NCI-H1092 (cell line): Measurements from ENCODE around the gene LIF.
"Not testable (repeated sequence)": the region's sequence is repeated elsewhere in the genome, so short reads cannot be mapped to it uniquely, and the experiment has no call there.

Source experiments
- DNase-seq: peaks from one replicate; lab custom pipeline; 2025; lab: John Stamatoyannopoulos, UW

Gene LIF

DNA sequence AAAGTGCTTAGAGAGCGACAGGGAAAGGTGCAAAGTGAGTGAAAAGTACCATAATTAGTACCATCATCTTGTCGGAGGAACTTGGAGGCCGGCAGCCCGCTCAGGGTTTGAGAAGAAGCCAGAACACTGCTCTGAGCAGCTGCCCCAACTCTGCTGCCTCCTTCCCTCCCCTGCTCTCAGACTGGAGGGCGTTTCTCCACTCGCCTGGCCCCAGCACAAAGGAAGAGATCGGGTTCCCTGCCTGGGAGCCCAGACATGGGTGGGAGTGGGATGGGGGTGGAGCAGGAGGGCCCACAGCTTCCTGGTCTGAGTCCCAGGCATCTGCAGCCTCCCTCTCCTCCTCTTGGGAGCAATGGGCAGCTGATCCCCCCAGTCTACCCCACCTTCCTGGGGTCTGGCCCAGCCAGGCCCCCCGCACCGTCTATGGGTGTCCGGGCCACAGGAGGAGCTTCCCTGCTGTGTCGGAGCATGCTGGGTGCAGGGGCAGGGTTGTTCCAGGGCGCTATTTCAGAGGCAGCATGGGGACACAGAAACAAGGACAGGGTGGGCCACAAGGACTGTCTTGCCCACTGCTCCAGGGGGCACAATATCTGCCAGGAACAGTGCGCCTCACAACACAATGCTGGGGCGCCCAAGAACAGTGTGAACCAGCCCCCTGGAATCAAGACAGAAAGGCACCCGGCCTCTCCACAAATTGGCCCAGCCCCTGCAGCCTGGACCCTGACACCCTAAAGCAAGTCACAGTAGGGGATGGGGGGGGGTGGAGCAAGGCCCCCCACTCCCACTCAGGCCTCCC is 4.8 kb downstream of the LIF start:
- DNase-seq: no peak

DNA sequence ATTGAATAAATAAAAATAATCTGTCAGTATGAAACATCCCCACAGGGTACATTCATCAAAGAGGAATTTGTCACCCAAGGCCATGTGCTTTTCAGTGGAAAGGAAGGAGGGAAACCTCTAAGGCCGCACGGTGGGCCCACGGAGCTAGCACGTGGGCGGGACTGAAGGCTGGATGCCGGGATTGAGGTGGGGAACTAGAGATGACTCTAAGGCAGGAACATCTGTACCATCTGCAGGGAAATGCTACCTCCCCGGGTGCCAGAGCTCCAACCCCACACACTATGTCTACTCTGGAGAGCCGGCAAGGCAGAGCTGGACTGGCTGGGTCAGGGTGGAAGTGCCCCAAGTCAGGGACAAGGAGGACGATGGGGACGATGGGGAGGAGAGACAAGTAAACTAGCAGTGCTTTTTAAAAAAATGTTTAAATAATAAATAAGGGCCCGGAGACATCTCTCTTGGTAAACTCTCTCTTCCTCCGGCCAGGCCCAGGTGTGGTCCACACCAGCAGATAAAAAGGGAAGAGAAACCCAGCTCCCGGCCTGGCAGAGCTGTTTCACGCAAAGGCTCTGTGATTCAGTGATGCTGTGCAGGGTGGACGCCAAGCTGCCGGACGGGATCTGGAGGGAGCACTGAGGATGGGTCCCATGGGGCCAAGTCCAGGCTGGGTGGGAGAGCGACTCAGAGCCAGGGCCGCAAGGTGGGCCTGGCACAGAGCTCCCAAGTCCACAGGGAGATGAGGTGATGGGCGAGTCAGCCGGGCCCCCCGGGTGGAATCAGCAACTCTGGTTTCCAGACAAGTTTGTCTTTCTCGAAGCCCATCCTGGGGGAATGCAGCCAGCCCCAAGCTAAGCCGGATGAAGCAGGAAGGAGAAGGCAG is 5.8 kb downstream of the LIF start:
- DNase-seq: no peak

DNA sequence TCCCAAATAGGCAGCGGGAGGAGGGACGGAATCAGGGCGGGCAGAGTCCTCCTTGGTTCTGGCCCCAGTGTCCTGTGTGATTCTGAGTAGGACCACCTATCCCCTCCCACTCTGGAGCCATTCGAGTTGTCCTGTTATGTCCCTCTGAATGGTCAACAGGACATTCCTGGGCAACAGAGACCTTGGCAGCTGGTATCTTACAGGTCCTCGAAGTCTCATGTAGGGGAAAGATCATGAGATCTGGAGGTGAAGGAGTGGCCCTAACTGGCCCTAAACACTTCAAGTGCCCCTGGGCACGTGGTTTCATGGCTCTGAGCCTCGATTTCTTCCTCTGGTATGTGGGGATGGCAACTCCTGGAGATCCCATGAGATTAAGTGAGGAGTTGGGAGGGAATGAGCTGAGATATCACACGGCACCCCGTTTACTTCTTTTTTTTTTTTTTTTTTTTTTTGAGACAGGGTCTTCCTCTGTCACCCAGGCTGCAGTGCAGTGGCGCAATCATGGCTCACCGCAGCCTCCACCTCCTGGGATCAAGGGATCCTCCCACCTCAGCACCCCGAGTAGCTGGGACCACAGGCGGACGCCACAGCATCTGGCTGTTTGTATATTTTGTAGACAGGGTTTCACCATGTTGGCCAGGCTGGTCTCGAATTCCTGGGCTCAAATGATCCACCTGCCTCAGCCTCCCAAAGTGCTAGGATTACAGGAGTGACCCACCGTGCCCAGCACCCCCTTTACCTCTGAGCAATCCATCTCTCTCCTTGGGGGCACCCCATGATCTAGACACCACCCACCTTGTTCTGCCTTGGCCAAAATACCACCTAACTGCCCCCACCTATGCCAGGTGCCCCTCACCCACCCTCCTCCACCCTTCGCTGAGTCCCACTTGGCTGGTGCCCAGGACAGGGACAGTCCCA is 6.8 kb downstream of the LIF start:
- no peak for DNase-seq

DNA sequence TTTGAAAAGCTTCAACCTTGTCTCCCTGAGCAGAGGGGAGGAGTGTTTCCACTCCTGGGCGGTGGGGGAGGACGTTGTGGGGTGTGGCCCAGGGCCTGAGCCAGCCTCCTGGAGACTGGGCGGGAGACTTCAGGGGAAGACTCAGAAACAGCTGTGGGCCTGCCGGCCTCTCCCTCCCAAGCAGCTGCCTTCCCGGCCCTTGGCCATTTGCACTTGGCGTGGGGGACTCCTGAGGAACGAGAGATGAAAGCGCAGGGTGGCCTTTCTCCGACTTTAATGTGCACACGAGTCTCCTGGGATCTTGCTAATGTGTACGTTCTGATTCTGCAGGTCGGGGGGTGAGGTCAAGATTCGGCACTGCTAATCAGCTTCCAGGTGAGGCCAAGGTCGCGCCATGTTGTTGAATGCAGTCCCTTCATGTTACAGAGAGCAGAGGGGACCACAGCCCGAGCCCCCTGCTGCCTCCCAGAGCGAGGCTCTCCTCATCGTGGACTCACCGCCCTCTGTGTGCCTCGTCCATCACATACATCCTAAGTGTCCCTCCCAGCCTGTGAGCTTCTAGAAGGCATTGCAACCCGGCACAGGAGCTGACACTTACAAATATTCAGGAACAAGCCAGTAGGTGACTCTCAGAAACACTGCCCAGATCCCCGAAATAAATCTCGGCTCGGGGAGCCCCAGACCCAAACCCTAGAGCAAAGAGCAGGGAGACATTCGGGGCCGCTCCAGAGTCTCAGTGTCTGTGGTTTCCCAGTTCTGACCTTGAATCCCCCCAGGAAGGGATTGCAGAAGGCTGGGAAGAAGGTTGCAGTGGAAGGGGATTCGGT is 7.7 kb downstream of the LIF start:
- no peak for DNase-seq

DNA sequence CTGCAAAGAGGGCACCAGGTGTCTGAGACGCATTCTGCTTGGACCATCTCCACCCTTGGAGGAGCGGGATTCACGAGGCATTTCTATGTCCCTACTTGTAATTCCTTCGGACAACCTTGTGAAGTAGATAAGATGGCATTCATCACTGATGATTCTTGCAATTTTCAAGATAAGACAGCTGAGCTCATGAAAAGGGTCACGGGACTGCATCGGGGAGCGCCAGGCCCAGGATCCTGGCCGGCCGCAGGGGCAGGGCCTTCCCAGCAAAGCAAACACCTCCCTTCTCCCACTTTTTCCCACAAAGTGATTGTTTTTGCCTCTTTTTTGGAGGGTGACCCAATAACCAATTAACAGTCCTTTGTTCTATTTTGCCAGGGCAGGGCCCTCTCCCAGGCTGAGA is 8.4 kb downstream of the LIF start:
- DNase-seq: no peak

DNA sequence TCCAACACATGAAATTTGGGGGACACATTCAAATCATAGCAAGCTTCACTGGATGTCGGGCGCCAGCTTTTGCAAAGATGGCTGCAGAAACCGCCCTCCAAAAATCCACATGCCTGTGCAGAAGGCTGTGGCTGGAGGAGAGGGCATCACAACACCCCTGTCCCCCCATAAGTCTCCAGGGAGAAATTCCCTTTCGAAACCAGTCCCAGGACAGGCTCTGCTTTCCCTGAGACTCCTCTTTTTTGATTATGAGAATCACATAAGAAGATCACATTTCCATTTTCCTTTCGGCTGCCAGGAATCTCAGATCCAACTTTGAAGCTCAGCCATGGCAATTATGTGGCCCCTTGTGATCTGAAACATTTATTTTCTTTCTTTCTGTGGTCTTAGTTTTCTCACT is 9.7 kb downstream of the LIF start:
- no peak for DNase-seq

DNA sequence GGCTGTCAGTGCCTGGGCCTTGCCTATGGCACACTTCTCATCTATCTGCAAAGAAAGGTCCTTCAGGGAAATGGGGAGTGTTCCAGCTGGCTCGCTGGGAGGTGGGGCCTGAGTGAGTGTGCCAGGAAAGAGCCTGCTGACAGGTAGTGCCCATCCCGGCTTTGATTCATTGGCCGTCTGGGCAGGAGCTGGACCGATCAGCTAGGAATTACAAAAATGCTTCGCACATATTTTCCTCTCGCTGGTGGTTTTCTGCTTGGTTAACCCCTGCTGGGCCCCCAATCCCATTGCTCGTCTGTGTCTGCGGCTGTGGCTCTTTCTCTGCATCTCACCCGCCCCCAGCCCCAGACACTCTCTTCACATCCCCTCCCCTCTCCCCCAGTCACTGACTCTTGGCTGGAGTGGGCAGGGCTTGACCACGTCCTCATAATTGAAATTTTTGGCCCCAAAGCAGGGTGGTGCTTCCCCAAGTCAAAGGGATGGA is 10.8 kb downstream of the LIF start:
- DNase-seq: no peak

DNA sequence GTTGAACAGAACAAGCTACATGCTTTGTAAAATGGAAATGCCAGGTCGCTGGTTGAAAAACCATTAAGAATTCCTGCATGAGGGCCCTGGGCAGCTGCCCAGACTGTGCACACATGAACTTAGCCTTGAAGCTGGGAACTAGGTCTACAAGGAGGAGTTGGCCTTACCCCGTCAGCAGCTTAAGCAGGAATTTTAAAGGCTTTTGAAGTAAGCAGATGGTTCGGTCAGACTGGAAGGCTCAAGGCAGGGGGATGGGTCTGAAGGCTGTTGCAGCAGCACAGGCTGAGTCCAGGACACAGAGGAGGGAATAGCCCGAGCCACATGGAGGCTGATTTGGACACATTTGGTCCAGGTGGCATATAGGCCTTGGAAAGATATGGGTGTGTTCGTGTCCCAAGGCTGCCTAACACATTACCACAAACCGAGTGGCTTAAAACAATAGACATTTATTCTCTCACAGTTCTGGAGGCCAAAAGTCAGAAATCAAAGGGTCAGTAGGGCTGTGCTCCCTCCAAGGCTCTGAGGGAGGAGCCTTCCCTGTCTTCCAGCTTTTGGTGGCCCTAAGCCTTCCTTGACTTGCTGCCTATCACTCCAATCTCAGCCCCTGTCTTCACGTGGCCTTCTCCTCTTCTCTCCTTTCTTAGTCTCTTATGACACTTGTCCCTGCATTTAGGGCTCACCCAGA is 11.6 kb downstream of the LIF start:
- no peak for DNase-seq

DNA sequence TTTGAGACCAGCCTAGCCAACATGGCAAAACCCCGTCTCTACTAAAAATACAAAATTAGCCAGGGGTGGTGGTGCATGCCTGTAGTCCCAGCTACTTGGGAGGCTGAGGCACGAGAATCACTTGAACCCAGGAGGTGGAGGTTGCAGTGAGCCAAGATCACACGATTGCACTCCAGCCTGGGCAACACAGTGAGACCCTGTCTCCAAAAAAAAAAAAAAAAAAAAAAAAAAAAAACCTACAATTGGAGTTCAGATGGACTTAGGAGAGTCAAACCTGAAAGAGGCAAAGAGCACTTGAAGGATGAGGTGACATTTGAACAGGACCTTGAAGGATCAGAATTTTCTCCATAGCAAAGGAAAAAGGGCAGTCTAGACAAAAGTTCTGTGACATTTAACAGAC is 12.2 kb downstream of the LIF start:
- DNase-seq: not testable (repeated sequence)

DNA sequence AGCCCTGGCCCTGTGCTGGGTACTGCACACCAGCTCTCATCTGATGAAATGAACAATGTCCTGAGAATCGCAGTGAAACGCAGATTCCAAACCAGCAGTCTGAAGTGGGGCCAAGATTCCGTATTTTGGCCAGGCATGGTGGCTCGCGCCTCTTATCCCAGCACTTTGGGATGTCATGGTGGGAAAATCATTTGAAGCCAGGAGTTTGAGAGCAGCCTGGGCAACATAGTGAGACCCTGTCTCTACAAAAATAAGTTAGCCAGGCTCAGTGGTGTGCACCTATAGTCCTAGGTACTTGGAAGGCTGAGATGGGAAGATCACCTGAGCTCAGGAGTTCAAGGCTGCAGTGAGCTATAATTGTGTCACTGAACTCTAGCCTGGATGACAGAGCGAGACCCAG is 13.0 kb downstream of the LIF start:
- no peak for DNase-seq

DNA sequence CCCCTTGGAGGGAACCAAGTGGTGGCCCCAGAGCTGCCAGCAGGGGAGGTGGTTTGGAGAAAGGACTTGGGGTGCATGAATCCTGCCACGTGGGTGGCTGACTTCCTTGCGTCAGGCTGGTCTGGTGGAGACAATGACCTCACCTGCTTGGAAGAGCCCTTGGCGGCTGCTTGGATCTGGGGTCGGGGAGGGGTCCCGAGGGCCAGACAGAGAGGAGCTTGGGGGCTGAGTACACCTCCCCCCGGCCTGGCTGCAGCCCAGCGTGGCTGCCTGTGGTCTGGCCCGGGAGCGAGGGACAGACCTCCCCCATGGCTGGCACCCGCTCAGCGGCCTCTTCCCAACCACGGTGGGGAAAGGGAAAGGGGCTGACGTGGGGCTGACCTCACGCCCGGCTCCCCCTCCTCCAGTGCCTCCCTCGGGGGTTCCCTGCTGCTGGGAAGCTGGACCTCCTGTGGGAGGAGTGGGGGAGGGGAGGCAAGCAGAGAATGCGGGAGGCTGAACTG is 13.8 kb downstream of the LIF start:
- DNase-seq: no peak

DNA sequence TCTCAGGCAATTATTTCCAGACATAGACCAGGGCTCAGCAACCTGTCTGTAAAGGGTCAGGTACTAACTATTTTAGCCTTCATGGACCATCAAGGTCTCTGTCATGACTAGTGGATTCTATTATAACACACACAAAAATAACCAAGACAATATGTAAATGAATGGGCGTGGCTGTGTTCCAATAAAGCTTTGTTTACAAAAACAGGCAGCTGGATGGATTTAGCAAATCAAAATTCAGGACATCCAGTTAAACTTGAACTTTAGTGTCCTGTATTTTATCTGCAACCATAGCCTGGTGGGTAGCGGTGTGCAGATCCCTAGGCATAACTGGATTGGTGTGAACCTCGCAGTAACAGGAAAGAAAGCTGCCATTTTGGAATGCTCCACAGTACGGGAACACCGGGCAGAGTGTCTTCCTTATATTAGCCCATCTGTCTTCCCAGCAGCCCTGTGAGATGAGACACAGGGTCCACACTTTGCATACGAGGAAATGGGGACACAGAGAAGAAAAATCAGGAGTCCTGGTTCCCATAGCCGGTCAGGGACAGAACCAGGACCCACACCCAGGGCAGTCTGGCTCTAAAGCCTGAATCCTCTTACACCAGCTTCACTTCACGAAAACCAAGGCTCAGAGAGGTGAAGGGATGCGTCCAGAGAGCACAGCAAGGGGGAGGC is 15.6 kb downstream of the LIF start:
- DNase-seq: no peak

DNA sequence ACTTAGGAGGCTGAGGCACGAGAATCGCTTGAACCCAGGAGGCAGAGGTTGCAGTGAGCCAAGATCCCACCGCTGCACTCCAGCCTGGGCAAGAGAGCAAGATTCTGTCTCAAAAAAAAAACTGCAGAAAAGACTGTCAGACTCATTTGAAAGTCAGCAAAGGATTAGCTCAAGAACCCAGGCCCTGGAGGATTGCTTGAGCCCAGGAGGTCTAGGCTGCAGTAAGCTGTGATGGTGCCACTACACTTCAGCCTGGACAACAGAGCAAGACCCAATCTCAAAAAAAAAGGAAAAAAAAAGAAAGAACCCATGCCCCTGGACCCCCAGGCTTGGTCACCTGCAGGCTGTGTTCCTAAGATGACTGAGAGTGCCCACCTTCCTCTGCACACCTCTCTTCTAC is 16.2 kb downstream of the LIF start:
- no peak for DNase-seq

DNA sequence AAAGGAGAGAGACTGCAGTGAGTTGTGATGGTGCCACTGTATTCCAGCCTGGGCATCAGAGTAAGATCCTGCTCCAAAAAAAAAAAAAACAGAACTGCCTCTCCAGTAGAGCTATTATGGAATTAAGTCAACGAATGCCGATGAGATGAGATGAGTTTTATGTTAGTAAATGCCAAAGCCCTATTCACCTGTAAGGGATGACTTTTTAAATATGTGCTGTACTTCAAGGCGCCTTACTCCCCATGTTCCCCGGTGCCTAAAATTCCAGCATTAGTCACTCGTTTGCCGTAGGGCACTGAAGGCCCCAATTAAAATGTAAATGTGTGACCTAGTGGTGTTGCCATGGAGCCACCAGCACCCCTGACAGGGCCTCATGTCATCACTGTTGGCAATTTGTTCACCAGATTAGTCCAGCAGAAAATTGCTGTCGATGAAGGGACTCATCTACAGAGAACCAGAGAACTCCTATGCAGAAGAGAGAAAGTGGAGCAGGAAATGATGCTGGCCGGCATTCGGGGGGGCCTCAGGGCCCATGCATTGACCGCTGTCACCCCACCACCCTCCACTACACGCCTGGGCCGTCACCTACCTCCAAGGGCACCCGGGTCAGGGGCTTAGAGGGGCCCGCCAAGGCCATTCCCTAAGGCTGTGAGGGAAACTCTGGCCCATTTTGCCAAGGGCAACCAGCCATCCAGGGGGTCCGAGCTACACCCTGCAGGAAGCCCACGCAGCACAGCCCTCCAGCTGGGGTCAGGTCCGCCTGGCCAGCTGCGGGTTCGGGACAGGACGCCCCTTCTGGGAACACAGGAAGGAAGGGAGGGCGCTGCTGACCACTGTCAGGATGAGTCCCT is 17.8 kb downstream of the LIF start:
- DNase-seq: no peak

DNA sequence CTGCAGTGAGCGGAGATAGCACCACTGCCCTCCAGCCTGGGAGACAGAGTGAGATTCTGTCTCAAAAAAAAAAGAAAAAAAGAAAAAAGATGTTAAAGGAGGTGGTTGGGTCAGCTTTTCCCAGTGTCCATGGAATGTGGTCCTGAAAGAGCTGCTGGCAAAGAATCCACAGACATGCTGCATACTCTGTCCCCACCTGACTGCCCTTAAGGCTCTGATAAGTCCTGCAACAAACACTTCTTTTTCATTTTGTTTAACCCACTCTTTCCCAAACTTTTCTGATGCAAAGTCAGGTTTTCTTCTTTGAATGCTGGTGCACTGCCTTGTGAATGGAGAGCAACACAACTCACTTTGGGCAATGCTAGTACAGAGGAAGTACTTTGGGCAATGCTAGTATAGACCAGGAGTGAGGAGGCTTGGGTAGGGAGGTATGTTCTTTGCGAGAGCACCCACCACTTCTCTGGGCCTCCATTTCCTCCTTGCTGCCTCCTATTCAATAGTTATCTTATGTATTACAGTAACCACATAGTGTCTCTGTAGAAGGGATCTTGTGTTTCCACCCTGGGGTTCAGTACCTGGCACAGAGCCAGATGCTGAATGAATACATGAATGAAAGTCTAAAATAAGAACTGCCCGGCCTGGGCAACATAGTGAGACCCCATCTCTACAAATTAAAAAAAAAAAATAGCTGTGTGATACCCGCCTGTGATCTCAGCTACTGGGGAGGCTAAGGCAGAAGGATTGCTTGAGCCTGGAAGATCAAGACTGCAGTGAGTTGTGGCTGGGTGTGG is 18.9 kb downstream of the LIF start:
- no peak for DNase-seq

DNA sequence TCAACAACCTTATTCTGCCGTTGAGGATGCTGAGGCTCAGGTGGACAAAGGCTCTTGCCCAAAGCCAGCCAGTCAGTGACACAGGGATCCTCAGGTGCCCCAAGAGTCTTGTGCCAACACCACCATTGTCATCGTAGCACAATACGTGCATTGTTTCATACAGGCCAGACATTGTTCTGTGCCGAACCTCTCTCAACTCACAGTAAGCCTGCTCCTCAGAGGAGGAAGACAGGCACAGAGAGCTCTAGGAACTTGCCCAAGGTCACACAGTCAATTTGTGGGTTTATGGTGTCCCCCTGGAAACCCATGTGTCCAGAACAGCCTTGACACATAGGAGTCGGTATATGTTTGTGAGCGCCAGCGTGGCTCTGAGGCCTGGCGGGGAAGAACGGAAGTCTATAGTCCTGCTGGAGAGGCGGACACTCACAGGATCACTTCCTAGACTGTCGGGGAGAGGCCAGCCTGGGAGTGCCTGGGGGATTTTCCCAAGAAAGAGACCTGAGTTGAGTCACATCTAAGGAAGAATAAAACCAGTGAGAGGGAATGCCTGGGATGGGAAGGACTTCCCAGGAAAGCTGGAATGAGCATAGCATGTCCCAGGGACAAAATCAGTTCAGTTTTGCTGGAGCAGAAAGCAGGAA is 20.2 kb downstream of the LIF start:
- DNase-seq: no peak

DNA sequence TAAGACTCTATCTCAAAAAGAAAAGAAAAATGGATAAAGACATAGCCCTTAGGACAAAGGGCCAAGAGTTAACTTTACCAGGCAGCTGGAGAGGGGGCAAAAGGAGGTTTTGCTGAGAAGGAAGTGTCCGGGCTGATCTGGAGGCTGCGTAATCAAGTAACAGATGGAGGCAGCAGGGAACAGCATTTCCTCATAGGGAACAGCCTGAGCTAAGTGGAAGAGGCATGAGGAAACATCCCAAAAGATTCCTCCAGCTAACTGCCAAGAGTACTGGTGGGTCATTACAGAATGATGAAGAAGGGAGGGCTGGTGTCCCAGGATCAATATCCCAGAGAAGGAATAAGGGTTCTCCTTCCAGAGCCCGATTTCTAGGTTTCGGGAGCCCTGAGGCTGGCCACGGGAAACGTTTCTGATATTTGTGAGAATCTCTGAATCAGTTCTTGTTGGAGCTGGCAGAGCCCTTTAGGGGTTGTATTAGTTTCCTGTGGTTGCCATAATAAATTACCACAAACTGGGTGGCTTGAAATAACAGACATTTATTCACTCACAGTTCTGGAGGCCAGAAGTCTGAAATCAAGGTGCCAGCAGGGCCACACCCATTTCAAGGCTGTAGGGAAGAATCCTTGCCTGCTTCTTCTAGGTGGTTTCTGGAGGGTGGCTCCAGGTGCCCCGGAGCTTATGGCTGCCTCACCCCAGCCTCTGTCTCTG is 21.2 kb downstream of the LIF start:
- DNase-seq: no peak
